ENCODE results near the gene NOSTRIN. TPM values are rescaled to one million over a fixed set of nuclear protein-coding genes. Genes with fewer than 3 reads are reported as not detected.
"Not testable (repeated sequence)": the region's sequence is repeated elsewhere in the genome, so short reads cannot be mapped to it uniquely, and the experiment has no call there.

NOSTRIN gene
- 0.07 and 1.4 TPM in 2 replicates for total RNA-seq

- no peak for DNase-seq (ENCODE audit: low read depth, low spot score)
These were observed at the start of gene NOSTRIN for GRCh38 chr2:168801961-168802858. Gene NOSTRIN, plus strand, starts transcription at chr2:168802637. Its CDS starts 10 bp downstream, at chr2:168802647.

- no peak for DNase-seq (ENCODE audit: low read depth, low spot score)
These were observed 48.6 kb upstream of the NOSTRIN start for GRCh38 chr2:168753765-168754329.

GRCh38 chr2:168757223-168757622, 45.2 kb upstream of the NOSTRIN start:
- no peak for DNase-seq (ENCODE audit: low read depth, low spot score)

- DNase-seq (ENCODE audit: low read depth, low spot score) = no peak
These were observed 43.2 kb upstream of the NOSTRIN start for GRCh38 chr2:168758970-168759820.

GRCh38 chr2:168765401-168765800, 37.0 kb upstream of the NOSTRIN start:
- DNase-seq (ENCODE audit: low read depth, low spot score) = no peak

- no peak for DNase-seq (ENCODE audit: low read depth, low spot score)
These were observed 35.8 kb upstream of the NOSTRIN start for GRCh38 chr2:168766600-168766999.

GRCh38 chr2:168767258-168767657, 35.2 kb upstream of the NOSTRIN start:
- no peak for DNase-seq (ENCODE audit: low read depth, low spot score)

- DNase-seq (ENCODE audit: low read depth, low spot score) = not testable (repeated sequence)
These were observed 34.1 kb upstream of the NOSTRIN start for GRCh38 chr2:168768357-168768756.

- DNase-seq (ENCODE audit: low read depth, low spot score) = no peak
These were observed 31.6 kb upstream of the NOSTRIN start for GRCh38 chr2:168770796-168771195.

GRCh38 chr2:168772704-168773103, 29.7 kb upstream of the NOSTRIN start:
- no peak for DNase-seq (ENCODE audit: low read depth, low spot score)

- no peak for DNase-seq (ENCODE audit: low read depth, low spot score)
These were observed 29.3 kb upstream of the NOSTRIN start for GRCh38 chr2:168773128-168773527.

GRCh38 chr2:168773719-168774521, 28.5 kb upstream of the NOSTRIN start:
- peak; percentile 47 for DNase-seq (ENCODE audit: low read depth, low spot score)

GRCh38 chr2:168775837-168776236, 26.6 kb upstream of the NOSTRIN start:
- DNase-seq (ENCODE audit: low read depth, low spot score) = no peak

- no peak for DNase-seq (ENCODE audit: low read depth, low spot score)
These were observed 21.8 kb upstream of the NOSTRIN start for GRCh38 chr2:168780669-168781071.

GRCh38 chr2:168781191-168781817, 21.1 kb upstream of the NOSTRIN start:
- DNase-seq (ENCODE audit: low read depth, low spot score) = no peak

GRCh38 chr2:168782271-168782670, 20.2 kb upstream of the NOSTRIN start:
- no peak for DNase-seq (ENCODE audit: low read depth, low spot score)

- DNase-seq (ENCODE audit: low read depth, low spot score) = no peak
These were observed 17.4 kb upstream of the NOSTRIN start for GRCh38 chr2:168784993-168785392.

GRCh38 chr2:168787098-168787781, 15.2 kb upstream of the NOSTRIN start:
- no peak for DNase-seq (ENCODE audit: low read depth, low spot score)

GRCh38 chr2:168787782-168788376, 14.6 kb upstream of the NOSTRIN start:
- no peak for DNase-seq (ENCODE audit: low read depth, low spot score)

GRCh38 chr2:168789776-168790175, 12.7 kb upstream of the NOSTRIN start:
- no peak for DNase-seq (ENCODE audit: low read depth, low spot score)
